IPS-NIHi7 (cell line): Measurements from ENCODE around the gene SGCG.

Experiments used
- DNase-seq: peaks from one replicate; pipeline ENCODE4 v3.0.0; 2012; ENCODE audit warnings: mixed read lengths; ENCODE audit errors: extremely low spot score

Gene SGCG

DNA sequence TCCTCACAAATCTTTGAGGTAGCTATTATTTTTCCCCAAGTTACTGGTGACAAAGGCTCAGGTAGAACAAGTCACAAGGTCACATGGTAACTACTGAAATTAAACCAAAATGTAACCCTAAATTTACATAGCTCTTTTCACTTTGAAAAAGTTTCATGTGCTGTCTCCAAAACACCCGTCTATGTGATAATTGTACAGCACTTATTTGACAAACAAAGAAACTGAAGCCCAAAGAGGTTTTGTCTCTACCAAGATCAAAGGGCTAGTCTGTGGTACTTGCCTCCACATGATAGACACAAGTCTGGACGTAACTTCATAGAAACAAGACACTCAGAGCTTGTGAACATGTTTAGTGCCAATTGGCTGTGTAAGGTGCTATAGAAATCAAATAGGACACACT lies 144.4 kb downstream of the SGCG start:
- no peak for DNase-seq

DNA sequence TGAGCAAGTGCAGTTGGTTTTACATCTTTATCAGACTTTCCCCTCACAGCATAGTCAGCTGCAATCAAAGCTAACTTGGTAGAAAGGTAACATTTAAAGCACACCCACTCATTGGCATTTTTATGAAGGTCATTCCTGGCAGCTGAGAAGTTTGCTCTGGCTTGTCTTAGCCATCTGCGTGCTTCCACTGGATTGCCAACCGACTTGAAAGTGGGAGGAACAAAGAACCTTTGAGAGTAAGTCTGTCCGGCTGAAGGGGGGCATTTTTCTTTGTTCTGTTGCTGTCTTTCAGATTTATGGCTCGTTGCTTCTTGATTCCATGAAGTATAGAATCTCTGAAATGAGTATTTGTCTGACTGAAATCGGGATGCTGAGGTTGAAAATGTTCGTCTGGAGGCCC lies 149.6 kb downstream of the SGCG start:
- DNase-seq, result no peak

DNA sequence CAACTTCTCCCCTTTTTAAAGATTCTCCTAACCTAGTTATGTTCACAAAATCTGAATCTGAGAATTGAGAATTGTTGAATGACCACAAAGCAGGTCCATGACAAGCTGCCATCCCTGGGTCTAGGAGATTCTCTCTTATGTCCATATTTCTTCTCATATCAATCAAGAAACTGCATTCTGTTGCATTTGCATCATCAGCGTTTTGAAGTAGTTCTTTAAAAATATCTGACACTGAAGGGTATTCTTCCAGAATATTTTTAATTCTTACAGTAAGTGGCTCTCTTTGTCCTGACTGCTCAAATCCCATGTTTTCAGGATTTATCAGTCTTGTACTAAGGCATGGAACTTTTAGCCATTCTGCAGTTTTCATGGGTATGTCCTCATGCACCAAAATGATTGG lies 158.4 kb downstream of the SGCG start:
- DNase-seq, result no peak

DNA sequence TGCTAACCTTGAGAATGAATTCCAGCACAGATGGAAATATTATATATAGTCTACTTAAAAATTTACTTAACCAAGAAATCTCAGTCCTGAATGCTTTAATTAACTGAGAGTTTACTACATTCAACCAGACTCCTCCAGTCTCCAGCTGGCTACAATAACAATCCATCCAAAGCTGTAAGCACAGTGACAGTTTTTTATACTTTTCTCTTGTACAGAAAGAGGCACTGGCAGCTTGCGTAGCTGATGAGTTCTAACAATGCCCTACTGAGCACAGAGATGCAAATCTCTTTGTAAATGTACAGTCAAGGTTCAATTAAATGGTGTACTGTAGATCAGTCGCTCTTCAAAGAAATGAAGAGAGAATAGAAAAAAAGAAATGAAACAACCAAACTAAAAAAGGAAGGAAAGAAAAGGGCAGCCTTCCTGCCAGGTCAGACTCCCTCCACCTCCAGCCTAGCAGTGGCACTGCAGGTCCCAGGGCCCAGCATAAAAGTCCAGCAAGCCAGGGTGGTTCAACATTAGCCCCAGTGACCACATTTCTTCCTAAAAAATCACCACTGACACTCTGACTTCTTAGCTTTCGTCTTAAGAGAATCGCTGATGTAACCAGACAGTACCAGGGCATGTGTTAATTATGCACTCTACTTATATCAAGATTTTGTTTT lies 164.3 kb downstream of the SGCG start:
- DNase-seq, result no peak

GRCh38 chr13:23347601-23348000 lies 166.8 kb downstream of the SGCG start:
- DNase-seq, result no peak

- DNase-seq, result peak; percentile 16
Observed at GRCh38 chr13:23348262-23349127, 167.7 kb downstream of the SGCG start.

DNA sequence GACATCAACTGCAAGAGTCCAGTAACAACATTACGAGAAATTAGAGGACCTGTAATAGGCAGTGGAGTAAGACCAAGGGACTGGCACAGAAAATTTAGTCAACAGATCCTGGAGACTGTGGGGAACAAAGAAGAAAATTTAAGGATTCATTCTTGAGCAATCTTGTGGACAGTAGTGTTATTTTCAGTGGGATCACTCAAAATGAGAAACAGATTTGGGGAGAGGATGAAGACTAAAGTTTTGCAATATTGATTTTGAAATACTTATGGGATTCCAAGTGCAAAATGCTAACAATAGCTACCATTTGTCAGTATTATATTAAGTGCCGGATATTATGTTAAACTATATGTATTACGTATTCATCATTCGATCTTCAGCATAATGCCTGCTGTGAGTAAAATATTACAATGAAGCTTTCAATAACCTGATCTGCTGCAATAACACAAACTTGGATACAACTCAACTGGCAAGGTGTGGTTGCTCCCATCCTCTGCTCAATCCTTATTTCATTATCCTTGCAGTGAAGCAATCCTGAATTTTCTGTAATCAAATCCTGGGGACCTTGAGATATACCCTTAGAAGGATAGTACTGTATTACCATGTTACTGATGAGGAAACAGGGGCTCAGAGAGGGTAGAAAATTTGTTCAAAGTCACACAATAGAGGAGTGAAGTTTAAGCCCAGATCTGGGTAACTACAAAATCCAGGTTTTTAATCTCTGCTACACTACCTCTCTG lies 168.6 kb downstream of the SGCG start:
- DNase-seq, result no peak

DNA sequence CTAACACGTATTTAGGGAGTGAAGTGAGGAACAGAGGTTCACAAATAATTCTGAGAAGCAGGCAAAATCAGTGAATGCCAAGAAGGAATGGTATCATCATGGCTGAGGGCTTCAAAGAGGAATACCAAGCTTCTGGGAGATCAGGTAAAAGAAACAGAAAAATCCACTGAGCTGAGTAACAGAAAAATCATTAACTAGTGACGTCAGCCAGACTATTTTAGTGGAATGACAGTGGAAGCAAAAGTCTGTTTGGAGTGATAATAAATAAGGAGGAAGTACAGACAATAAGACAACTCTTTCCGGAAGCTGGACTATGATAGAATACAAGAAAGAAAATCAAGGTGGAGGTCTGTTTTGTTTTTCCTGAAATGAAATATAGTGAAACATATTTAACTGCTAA lies 169.2 kb downstream of the SGCG start:
- DNase-seq, result no peak

GRCh38 chr13:23352161-23352560 lies 171.4 kb downstream of the SGCG start:
- DNase-seq, result no peak

DNA sequence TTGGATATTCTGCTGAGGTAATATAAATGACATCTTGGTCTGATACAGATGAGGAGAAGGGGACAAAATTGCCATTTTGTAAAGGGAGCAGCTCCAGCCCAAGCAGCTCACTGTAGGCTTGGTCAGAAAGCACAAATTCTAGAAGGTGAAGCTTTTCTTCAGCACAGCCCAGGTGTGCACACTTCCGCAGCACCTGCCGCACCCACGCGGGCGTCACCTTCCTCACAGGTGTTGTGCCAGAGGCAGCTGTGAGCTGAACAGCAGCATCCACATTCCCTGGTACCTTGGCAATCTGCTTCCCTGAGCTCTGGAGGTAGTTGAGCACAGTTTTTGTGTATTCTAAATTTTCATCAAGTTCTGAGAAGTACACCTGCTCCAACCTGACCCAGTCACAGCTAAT lies 173.7 kb downstream of the SGCG start:
- DNase-seq, result no peak

DNA sequence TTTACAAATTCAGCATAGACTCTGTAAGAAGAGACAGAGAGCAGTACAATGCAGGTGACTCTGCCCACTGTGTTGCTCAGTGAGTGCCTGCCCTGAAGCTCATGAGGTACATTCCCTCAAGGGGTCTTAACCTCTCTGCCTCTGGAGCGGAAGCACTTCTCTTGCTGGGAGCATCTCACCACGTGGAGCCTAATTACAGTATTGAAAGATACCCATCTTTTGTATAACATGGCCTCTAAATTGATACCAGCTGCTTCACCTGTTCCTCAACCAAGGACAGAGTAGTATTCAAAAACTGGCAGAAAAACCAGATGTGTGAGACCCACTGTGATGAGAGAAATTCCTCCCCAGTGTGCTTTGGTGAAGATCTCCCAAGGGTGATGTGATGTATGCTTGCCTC lies 175.6 kb downstream of the SGCG start:
- DNase-seq, result no peak

- DNase-seq, result no peak
Observed at GRCh38 chr13:23357349-23357748, 176.6 kb downstream of the SGCG start.

DNA sequence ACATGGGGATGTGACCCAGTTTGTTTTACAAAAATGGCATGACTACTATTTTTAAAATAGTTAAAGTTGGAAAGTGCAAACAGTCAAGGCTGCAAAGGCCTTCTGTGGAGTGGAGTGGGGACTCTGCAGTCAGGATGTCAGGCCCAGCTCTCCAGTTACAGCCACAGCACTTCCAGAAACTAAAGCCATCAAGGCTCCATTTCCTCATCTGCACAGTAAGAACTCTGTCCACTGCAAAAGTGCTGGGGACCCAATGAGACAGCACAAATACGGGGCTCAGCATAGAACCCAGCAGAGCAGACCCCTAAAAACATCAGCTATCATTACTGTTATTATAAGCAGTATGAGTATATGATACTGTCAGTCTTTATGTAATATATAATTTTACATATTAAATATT lies 179.1 kb downstream of the SGCG start:
- no peak for DNase-seq

DNA sequence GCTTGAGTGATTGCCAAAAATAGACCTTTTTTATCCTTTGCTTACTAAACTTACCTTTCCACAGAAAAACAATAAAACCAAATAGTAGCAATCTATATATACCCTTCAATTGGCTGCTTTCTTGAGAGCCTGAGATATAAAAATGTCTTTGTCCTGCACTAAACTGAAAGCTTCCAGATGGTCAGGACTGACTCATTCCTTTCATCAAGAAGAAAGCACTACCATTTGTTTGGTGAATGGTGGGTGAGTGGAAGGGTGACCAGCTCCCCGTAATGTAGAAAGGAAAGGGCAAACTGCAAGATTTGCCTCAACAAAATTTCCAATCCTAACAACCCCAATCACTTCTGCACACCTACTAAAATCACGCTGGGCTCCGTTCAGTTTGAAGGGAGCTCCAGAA lies 184.9 kb downstream of the SGCG start:
- no peak for DNase-seq

GRCh38 chr13:23367907-23368306 lies 187.1 kb downstream of the SGCG start:
- DNase-seq, result no peak

DNA sequence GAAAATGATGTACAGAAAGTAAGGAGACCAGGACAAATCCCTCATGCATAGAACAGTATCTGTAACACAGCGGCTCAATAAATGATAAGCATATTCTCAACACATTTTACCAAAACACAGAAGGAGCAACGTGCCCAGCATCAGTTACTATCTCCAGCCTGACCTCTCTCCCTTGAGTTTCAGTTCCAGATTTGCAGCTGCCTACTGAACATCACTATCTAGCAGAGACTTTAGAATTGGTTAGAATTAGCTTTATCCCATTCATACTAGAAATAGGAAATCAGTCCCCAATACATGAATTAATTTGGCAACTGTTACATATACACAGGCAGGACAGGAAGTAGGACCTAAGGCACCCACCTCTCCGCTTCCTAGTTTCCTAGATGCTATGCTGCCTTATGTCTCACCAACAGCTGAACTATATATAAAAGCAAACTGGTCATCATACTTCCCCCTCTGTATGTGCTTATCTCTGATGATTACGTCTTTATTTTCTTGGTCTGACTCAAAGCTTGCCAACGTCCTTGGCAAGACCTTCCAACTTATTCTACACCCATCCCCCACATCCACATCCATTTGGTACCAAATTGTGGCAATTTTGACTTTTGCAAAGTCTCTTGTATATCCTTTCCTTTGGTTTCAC lies 191.6 kb downstream of the SGCG start:
- no peak for DNase-seq
